Measurements from ENCODE around the gene CNOT1.

GRCh38 chr16:58500430-58501241 lies 129.0 kb downstream of the CNOT1 start:
- TF ChIP-seq POLR2AphosphoS5 (IDR thresholded peaks at IDR 0.05) (no peak), CTCF (IDR thresholded peaks at IDR 0.05; ENCODE audit: poor library complexity, severe bottlenecking) (no peak), EZH2 (IDR thresholded peaks at IDR 0.05; ENCODE audit: borderline replicate concordance, insufficient read depth, low read length, poor library complexity, severe bottlenecking) (no peak), SMC3 (conservative IDR thresholded peaks at IDR 0.05; ENCODE audit: poor library complexity) (no peak), TAF1 (IDR thresholded peaks at IDR 0.05; ENCODE audit: low read depth) (no peak), EP300 (conservative IDR thresholded peaks at IDR 0.05; ENCODE audit: poor library complexity, severe bottlenecking) (no peak), REST (IDR thresholded peaks at IDR 0.05; ENCODE audit: borderline replicate concordance) (no peak)
